ENCODE results near the gene ITIH4. TPM values are rescaled to one million over a fixed set of nuclear protein-coding genes. Genes with fewer than 3 reads are reported as not detected.

Gene ITIH4
- total RNA-seq, 3 donors from 2014 or later (not counting 1 experiment from before 2014, with no cell fraction given), result 28.2 to 33.0 (median 32.8) TPM

- no peak for ATAC-seq
- no peaks in the 10 kb centered on the region for H3K9me3 ChIP-seq (ENCODE audit: control insufficient read depth, insufficient read depth, low read length)
- no peak for DNase-seq
- WGBS (ENCODE audit: insufficient coverage), result 83% methylated on average over 10 of the region's 10 CpGs
- H3K4me3 Mint-ChIP-seq, result no peak overlapping the region
- no peak overlapping the region for H3K27ac Mint-ChIP-seq
- H3K36me3 ChIP-seq (ENCODE audit: control insufficient read depth, insufficient read depth, low read length), result peaks cover 7% of the 10 kb centered on the region
- TF ChIP-seq CTCF (IDR thresholded peaks at IDR 0.05), result no peak
- H3K9me3 Mint-ChIP-seq, result no peaks in the 10 kb centered on the region
- no peak overlapping the region for H3K4me3 ChIP-seq (ENCODE audit: low read length)
- H3K27me3 ChIP-seq (ENCODE audit: control insufficient read depth, insufficient read depth, low read length), result no peaks in the 10 kb centered on the region
- H3K36me3 Mint-ChIP-seq, result no peaks in the 10 kb centered on the region
- no peaks in the 10 kb centered on the region for H3K4me1 ChIP-seq (ENCODE audit: control insufficient read depth, insufficient read depth, low read length)
- no peaks in the 10 kb centered on the region for H3K27me3 Mint-ChIP-seq (ENCODE audit: low read depth in 2 of 2)
- H3K4me1 Mint-ChIP-seq, result peaks cover 0 to 6% of the 10 kb centered on the region in 2 donors
- no peak overlapping the region for H3K27ac ChIP-seq (ENCODE audit: low read length)
- intact Hi-C loops (cut with micrococcal nuclease), result no loop called here
These were observed 2.6 kb downstream of the ITIH4 start for GRCh38 chr3:52827866-52828376.

- 86% methylated on average over 9 of the region's 9 CpGs for WGBS (ENCODE audit: insufficient coverage)
- intact Hi-C loops (cut with micrococcal nuclease), result no loop called here
- Histone ChIP-seq H3K27ac (ENCODE audit: low read length) (no peak overlapping the region), H3K36me3 (ENCODE audit: control insufficient read depth, insufficient read depth, low read length) (peaks cover 7% of the 10 kb centered on the region), H3K4me1 (ENCODE audit: control insufficient read depth, insufficient read depth, low read length) (no peaks in the 10 kb centered on the region), H3K9me3 (ENCODE audit: control insufficient read depth, insufficient read depth, low read length) (no peaks in the 10 kb centered on the region), H3K4me3 (ENCODE audit: low read length) (no peak overlapping the region), H3K27me3 (ENCODE audit: control insufficient read depth, insufficient read depth, low read length) (no peaks in the 10 kb centered on the region)
- ATAC-seq, result no peak
- TF ChIP-seq CTCF (IDR thresholded peaks at IDR 0.05), result no peak
- no peak overlapping the region for H3K4me3 Mint-ChIP-seq
- H3K27me3 Mint-ChIP-seq (ENCODE audit: low read depth in 2 of 2), result no peaks in the 10 kb centered on the region
- no peak for DNase-seq
- no peak overlapping the region for H3K27ac Mint-ChIP-seq
- peaks cover 0 to 6% of the 10 kb centered on the region in 2 donors for H3K4me1 Mint-ChIP-seq
- no peaks in the 10 kb centered on the region for H3K36me3 Mint-ChIP-seq
- no peaks in the 10 kb centered on the region for H3K9me3 Mint-ChIP-seq
These were observed 3.0 kb downstream of the ITIH4 start for GRCh38 chr3:52827441-52827840.

- Histone ChIP-seq H3K4me3 (ENCODE audit: low read length) (no peak overlapping the region), H3K4me1 (ENCODE audit: control insufficient read depth, insufficient read depth, low read length) (no peaks in the 10 kb centered on the region), H3K9me3 (ENCODE audit: control insufficient read depth, insufficient read depth, low read length) (no peaks in the 10 kb centered on the region), H3K36me3 (ENCODE audit: control insufficient read depth, insufficient read depth, low read length) (peaks cover 7% of the 10 kb centered on the region), H3K27me3 (ENCODE audit: control insufficient read depth, insufficient read depth, low read length) (no peaks in the 10 kb centered on the region), H3K27ac (ENCODE audit: low read length) (no peak overlapping the region)
- no peak overlapping the region for H3K27ac Mint-ChIP-seq
- H3K36me3 Mint-ChIP-seq, result no peaks in the 10 kb centered on the region
- TF ChIP-seq CTCF (IDR thresholded peaks at IDR 0.05), result no peak
- ATAC-seq, result no peak
- intact Hi-C loops (cut with micrococcal nuclease), result no loop called here
- H3K4me3 Mint-ChIP-seq, result no peak overlapping the region
- H3K4me1 Mint-ChIP-seq, result no peaks in the 10 kb centered on the region
- DNase-seq, result no peak
- H3K27me3 Mint-ChIP-seq (ENCODE audit: low read depth in 2 of 2), result no peaks in the 10 kb centered on the region
- no peaks in the 10 kb centered on the region for H3K9me3 Mint-ChIP-seq
- WGBS (ENCODE audit: insufficient coverage), result 93% methylated on average over 10 of the region's 10 CpGs
These were observed 6.4 kb downstream of the ITIH4 start for GRCh38 chr3:52824037-52824436.

- Mint-ChIP-seq H3K27me3 (ENCODE audit: low read depth in 2 of 2) (no peaks in the 10 kb centered on the region), H3K4me3 (no peak overlapping the region), H3K36me3 (no peaks in the 10 kb centered on the region), H3K27ac (no peak overlapping the region), H3K9me3 (no peaks in the 10 kb centered on the region), H3K4me1 (no peaks in the 10 kb centered on the region)
- Histone ChIP-seq H3K4me3 (ENCODE audit: low read length) (no peak overlapping the region), H3K9me3 (ENCODE audit: control insufficient read depth, insufficient read depth, low read length) (no peaks in the 10 kb centered on the region), H3K4me1 (ENCODE audit: control insufficient read depth, insufficient read depth, low read length) (no peaks in the 10 kb centered on the region), H3K27ac (ENCODE audit: low read length) (no peak overlapping the region), H3K27me3 (ENCODE audit: control insufficient read depth, insufficient read depth, low read length) (no peaks in the 10 kb centered on the region), H3K36me3 (ENCODE audit: control insufficient read depth, insufficient read depth, low read length) (peaks cover 7% of the 10 kb centered on the region)
- no peak for ATAC-seq
- 94% methylated on average over 5 of the region's 5 CpGs for WGBS (ENCODE audit: insufficient coverage)
- no peak for TF ChIP-seq CTCF (IDR thresholded peaks at IDR 0.05)
- intact Hi-C loops (cut with micrococcal nuclease), result no loop called here
- no peak for DNase-seq
These were observed 8.1 kb downstream of the ITIH4 start for GRCh38 chr3:52822363-52822762.

Data from natural killer cell (primary cell).